PC-3 (cell line): ENCODE data around the gene TJAP1.

Experiments
- EZH2 ChIP-seq: fragments of 300-600 bp; sonication (generic); IDR thresholded peaks from one replicate; pipeline ENCODE4 v1.6.1; 2017; ENCODE audit warnings: antibody characterized with exemption, mild to moderate bottlenecking, low read length; ENCODE audit not compliant: unreplicated experiment
- TF ChIP-seq, protein P1 (sequence below): fragments of 300-600 bp; sonication (generic); conservative IDR thresholded peaks from 2 replicates; pipeline ENCODE4 v1.5.1; 2017; ENCODE audit warnings: antibody characterized with exemption, low read depth, mild to moderate bottlenecking, low read length

DNA sequence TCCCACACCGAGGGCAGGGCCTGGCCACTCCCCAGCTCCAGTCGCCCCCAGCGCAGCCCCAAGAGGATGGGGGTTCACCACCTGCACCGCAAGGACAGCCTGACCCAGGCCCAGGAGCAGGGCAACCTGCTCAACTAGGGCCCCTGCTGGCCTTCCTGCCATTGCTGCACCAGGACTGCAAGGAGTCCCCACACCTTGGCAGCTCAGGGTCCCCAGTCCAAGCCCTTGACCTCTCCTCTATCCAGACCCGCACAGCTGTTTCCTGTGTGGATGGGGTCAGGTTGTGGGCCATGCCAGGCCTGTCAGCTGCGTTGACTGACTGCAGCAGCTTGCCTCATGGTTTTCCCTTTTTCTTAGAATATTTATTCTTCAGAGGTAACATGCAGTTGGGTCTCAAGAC lies 28.3 kb downstream of the TJAP1 start:
- TF ChIP-seq EZH2, result no peak
- TF ChIP-seq, protein P1, sequence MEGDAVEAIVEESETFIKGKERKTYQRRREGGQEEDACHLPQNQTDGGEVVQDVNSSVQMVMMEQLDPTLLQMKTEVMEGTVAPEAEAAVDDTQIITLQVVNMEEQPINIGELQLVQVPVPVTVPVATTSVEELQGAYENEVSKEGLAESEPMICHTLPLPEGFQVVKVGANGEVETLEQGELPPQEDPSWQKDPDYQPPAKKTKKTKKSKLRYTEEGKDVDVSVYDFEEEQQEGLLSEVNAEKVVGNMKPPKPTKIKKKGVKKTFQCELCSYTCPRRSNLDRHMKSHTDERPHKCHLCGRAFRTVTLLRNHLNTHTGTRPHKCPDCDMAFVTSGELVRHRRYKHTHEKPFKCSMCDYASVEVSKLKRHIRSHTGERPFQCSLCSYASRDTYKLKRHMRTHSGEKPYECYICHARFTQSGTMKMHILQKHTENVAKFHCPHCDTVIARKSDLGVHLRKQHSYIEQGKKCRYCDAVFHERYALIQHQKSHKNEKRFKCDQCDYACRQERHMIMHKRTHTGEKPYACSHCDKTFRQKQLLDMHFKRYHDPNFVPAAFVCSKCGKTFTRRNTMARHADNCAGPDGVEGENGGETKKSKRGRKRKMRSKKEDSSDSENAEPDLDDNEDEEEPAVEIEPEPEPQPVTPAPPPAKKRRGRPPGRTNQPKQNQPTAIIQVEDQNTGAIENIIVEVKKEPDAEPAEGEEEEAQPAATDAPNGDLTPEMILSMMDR, result 0 out of 2 replicates have a peak, but pooled peaks have one; percentile 12
